Measurements from ENCODE around the gene DNAJC3. TPM values are rescaled to one million over a fixed set of nuclear protein-coding genes. Genes with fewer than 3 reads are reported as not detected.

Gene DNAJC3
- total RNA-seq, 4 donors from 2014 or later, result 16.9 to 67.6 (median 53.5) TPM

DNA sequence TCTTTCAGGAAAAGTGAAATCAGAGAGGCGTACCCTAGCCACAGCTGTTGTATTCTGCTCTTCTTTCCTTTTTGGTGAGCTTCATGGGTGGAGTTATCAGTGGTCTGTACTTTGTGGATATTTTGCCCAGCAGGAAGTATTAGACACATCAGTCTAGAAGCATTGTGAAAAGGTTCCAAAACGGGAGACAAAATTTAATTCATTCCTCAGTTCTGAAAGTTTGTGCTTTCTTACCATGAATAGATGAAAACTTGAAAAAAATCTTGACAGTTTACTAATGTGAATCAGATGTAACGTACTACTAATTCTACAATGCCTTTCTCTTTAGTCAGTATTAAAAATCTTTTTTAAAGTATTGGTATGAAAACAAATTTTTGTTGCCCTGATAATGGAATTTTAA, 116.8 kb downstream of the DNAJC3 start:
- no peaks in the 10 kb centered on the region for H3K27me3 ChIP-seq
- no peak for TF ChIP-seq POLR2A (IDR thresholded peaks at IDR 0.05)
- TF ChIP-seq, protein P1, sequence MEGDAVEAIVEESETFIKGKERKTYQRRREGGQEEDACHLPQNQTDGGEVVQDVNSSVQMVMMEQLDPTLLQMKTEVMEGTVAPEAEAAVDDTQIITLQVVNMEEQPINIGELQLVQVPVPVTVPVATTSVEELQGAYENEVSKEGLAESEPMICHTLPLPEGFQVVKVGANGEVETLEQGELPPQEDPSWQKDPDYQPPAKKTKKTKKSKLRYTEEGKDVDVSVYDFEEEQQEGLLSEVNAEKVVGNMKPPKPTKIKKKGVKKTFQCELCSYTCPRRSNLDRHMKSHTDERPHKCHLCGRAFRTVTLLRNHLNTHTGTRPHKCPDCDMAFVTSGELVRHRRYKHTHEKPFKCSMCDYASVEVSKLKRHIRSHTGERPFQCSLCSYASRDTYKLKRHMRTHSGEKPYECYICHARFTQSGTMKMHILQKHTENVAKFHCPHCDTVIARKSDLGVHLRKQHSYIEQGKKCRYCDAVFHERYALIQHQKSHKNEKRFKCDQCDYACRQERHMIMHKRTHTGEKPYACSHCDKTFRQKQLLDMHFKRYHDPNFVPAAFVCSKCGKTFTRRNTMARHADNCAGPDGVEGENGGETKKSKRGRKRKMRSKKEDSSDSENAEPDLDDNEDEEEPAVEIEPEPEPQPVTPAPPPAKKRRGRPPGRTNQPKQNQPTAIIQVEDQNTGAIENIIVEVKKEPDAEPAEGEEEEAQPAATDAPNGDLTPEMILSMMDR (IDR thresholded peaks at IDR 0.05), result no peak
- DNase-seq, result no peak
- no peak overlapping the region for H3K4me3 ChIP-seq
- no peaks in the 10 kb centered on the region for H3K9me3 ChIP-seq
- intact Hi-C loops (cut with DNase I; ENCODE audit: low total_unique reads), result no loop called here
- H3K27ac ChIP-seq, result no peak overlapping the region
- H3K36me3 ChIP-seq, result no peaks in the 10 kb centered on the region
- H3K4me1 ChIP-seq, result no peaks in the 10 kb centered on the region

DNA sequence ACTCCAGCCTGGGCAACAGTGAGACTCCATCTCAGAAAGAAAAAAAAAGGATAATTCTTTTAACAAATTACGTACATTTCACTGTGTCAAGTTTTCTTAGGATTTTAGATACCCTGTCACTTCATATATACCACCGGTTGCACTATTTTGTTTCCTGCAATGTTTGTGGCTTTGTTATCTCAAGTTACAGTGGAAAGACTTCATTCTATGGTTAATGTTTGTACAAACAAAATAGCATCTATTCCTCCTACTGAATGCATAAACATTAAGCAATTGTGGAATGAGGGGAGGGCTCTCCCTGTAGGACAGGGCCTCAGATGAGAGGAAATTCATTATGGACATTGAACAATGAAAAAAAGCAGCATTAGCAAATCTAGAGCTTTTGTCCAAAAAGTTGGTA, 120.1 kb downstream of the DNAJC3 start:
- Histone ChIP-seq H3K27ac (no peak overlapping the region), H3K4me3 (no peak overlapping the region), H3K27me3 (no peaks in the 10 kb centered on the region), H3K4me1 (no peaks in the 10 kb centered on the region), H3K9me3 (no peaks in the 10 kb centered on the region), H3K36me3 (no peaks in the 10 kb centered on the region)
- TF ChIP-seq, protein P1 (IDR thresholded peaks at IDR 0.05), result no peak
- no peak for TF ChIP-seq POLR2A (IDR thresholded peaks at IDR 0.05)
- no peak for DNase-seq
- intact Hi-C loops (cut with DNase I; ENCODE audit: low total_unique reads), result no loop called here

DNA sequence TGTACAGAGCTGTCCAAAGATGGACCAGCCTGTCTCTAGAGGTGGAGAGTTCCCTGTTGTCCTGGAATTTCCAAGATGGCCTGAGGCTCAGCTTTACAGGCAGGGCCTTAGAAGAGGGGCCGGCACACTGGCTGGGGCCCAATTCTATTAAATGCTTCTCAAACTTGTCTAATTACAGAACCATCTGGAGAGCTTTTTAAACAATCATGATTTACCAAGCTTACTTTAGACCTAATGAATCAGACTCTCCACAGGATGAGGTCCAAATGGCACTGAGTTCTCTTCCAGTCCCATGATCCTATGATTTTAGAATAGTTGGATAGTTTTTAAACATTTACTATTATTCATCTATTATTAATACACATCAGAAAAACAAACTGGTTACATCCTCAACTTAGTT, 123.5 kb downstream of the DNAJC3 start:
- no peak for TF ChIP-seq POLR2A (IDR thresholded peaks at IDR 0.05)
- TF ChIP-seq, protein P1 (IDR thresholded peaks at IDR 0.05), result no peak
- no peak overlapping the region for H3K27ac ChIP-seq
- no peaks in the 10 kb centered on the region for H3K27me3 ChIP-seq
- no peaks in the 10 kb centered on the region for H3K36me3 ChIP-seq
- H3K4me3 ChIP-seq, result no peak overlapping the region
- no peaks in the 10 kb centered on the region for H3K4me1 ChIP-seq
- intact Hi-C loops (cut with DNase I; ENCODE audit: low total_unique reads), result no loop called here
- H3K9me3 ChIP-seq, result no peaks in the 10 kb centered on the region
- DNase-seq, result no peak

DNA sequence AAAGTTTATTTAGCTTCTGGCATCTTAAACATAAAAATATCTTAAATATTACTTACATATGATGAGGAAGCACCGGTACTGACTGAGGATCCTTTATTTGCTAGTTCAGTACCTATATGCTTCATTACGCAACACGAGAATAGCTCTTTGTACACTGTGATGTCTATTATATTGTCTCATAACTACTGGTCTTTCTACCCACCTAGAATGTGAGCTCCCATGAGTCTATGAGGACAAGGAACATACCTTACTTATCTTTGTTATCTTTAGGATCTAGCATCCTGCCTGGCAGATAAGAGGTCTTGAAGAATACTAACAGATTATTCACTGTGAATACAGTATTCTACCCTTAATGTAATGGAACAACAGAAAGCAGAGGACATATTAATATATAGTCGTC, 124.9 kb downstream of the DNAJC3 start:
- Histone ChIP-seq H3K4me1 (no peaks in the 10 kb centered on the region), H3K27ac (no peak overlapping the region), H3K36me3 (no peaks in the 10 kb centered on the region), H3K4me3 (no peak overlapping the region), H3K9me3 (peaks cover 0 to 3% of the 10 kb centered on the region in 2 donors), H3K27me3 (no peaks in the 10 kb centered on the region)
- no peak for DNase-seq
- TF ChIP-seq POLR2A (IDR thresholded peaks at IDR 0.05), result no peak
- TF ChIP-seq, protein P1 (IDR thresholded peaks at IDR 0.05), result no peak
- intact Hi-C loops (cut with DNase I; ENCODE audit: low total_unique reads), result no loop called here

DNA sequence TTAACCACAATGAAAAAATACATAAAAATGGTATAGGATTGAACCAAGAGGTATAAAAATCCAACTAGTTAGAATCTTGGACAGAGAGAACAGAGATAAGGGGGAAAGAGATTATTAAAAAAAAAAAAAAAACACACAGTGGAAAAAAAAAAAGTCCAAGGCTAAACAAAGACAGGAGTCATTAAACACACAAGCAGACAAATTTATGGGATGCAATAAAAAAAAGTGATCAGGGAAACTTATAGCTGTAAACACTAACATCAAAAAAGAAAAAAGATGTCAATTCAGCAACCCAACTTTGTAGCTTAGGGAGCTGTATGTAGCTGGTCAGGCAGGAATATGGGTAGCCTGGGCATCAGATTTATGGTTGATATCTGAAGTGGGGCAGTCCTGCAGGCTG, 129.0 kb downstream of the DNAJC3 start:
- no peaks in the 10 kb centered on the region for H3K36me3 ChIP-seq
- no peaks in the 10 kb centered on the region for H3K27me3 ChIP-seq
- no peaks in the 10 kb centered on the region for H3K4me1 ChIP-seq
- intact Hi-C loops (cut with DNase I; ENCODE audit: low total_unique reads), result no loop called here
- DNase-seq, result no peak
- no peak overlapping the region for H3K27ac ChIP-seq
- TF ChIP-seq POLR2A (IDR thresholded peaks at IDR 0.05), result no peak
- TF ChIP-seq, protein P1 (IDR thresholded peaks at IDR 0.05), result no peak
- peaks cover 0 to 8% of the 10 kb centered on the region in 2 donors for H3K9me3 ChIP-seq
- no peak overlapping the region for H3K4me3 ChIP-seq
